T47D (cell line): ENCODE results near the gene STBD1.

Experiments
- DNase-seq, 2 experiments: peaks; one replicate each; pipeline versions ENCODE4 v3.0.0 to v3.0.0-alpha.2; 2011 to 2012; ENCODE audit warnings: low read depth in 1 of 2, low spot score in 1 of 2
- JUND ChIP-seq: IDR thresholded peaks from 2 replicates; pipeline ENCODE4 v1.6.1; 2012; ENCODE audit warnings: low read depth
- in situ Hi-C: cut with HindIII; loops from 2 replicates; pipeline ENCODE4 v1.10.0; 2016; ENCODE audit warnings: low sequenced_read_pairs, low pct_unique_long_range_greater_than_20kb

STBD1 gene

GRCh38 chr4:76312457-76312856 lies 5.9 kb downstream of the STBD1 start:
- in situ Hi-C loops: no loop called here
- no peak for DNase-seq
- TF ChIP-seq JUND: no peak

GRCh38 chr4:76313547-76313946 lies 7.0 kb downstream of the STBD1 start:
- in situ Hi-C loops: no loop called here
- no peak for DNase-seq
- no peak for TF ChIP-seq JUND

GRCh38 chr4:76315267-76315918 lies 8.9 kb downstream of the STBD1 start:
- TF ChIP-seq JUND: no peak
- DNase-seq: no peak
- in situ Hi-C loops: no loop called here

- in situ Hi-C loops: no loop called here
Observed at GRCh38 chr4:76316131-76316530, 9.6 kb downstream of the STBD1 start.

GRCh38 chr4:76322236-76322635 lies 15.7 kb downstream of the STBD1 start:
- TF ChIP-seq JUND: no peak
- in situ Hi-C loops: no loop called here
- DNase-seq: no peak

More at GRCh38 chr4:76316131-76316530, 9.6 kb downstream of the STBD1 start:
- no peak for TF ChIP-seq JUND
- DNase-seq: no peak

GRCh38 chr4:76325072-76325471 lies 18.5 kb downstream of the STBD1 start:
- no peak for TF ChIP-seq JUND
- DNase-seq: no peak
- in situ Hi-C loops: no loop called here

GRCh38 chr4:76326515-76326914 lies 20.0 kb downstream of the STBD1 start:
- in situ Hi-C loops: no loop called here
- DNase-seq: no peak
- no peak for TF ChIP-seq JUND

- DNase-seq: no peak
- in situ Hi-C loops: no loop called here
- TF ChIP-seq JUND: no peak
Observed at GRCh38 chr4:76334885-76335284, 28.4 kb downstream of the STBD1 start.

- no peak for DNase-seq
- in situ Hi-C loops: no loop called here
Observed at GRCh38 chr4:76339364-76339763, 32.8 kb downstream of the STBD1 start.

GRCh38 chr4:76341063-76341462 lies 34.5 kb downstream of the STBD1 start:
- TF ChIP-seq JUND: no peak
- in situ Hi-C loops: no loop called here
- DNase-seq: no peak

More at GRCh38 chr4:76339364-76339763, 32.8 kb downstream of the STBD1 start:
- no peak for TF ChIP-seq JUND

- in situ Hi-C loops: no loop called here
- no peak for DNase-seq
- no peak for TF ChIP-seq JUND
Observed at GRCh38 chr4:76342191-76342590, 35.7 kb downstream of the STBD1 start.

GRCh38 chr4:76342803-76343202 lies 36.3 kb downstream of the STBD1 start:
- in situ Hi-C loops: no loop called here
- DNase-seq: no peak
- no peak for TF ChIP-seq JUND

GRCh38 chr4:76354517-76355473 lies 48.3 kb downstream of the STBD1 start:
- no peak for TF ChIP-seq JUND
- DNase-seq: no peak
- in situ Hi-C loops: no loop called here
